ENCODE measurements around the gene NPW.

The NPW gene

DNA sequence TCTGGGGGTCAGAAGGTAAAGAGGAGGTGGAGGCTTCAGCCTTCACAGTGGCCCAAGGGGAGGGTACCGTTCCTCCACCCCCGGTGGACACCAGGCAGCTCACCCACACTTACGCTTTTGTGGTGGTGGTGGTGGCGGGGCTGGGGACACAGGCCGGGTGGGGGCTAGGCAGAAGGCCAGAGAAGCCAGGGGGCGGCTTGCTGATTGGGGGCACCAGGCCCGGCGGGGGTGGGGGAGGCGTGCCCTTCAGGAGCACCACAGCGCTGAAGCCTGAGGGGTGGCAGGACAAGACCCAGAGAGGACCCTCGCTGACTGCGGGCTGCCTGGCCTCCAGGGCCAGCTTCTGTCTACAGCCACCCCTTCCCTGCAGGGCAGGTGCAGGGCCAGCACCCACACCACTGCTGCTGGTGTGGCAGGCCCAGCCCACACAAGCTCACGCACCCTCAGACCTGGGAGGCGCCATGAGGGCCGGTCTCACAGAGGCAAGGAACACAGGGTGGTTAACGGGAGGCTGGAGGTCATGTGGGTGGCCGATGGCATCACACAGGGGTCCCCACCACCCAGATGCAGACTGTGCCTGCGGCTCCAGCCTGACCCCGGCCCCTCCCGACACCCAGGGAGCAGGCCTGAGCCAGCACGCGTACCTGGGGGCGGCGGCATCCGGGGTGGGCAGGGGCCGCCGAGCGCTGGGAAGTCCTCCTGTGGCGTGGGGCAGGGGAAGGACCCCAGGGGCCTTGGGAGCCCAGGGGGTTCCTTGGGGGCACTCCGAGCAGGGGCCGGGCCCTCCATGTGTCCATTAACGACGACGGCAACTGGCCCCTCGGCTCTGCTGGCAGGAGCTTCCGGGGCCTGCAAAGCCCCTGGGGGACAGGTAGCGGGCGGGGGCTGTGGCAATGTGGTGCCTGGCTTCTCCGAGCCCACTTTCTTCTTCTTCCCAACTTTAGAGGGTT is 20.5 kb upstream of the NPW start:
- peaks cover 80% of the 10 kb centered on the region for H3K36me3 ChIP-seq (ENCODE audit: control insufficient read depth, low read length)
- H3K27me3 ChIP-seq (ENCODE audit: control insufficient read depth, low read length) = no peaks in the 10 kb centered on the region
- no peak overlapping the region for H3K4me3 ChIP-seq (ENCODE audit: low read length)
- no peak overlapping the region for H3K27ac ChIP-seq (ENCODE audit: low read depth, low read length)
- H3K9me3 ChIP-seq (ENCODE audit: control insufficient read depth, insufficient read depth, low read length) = no peaks in the 10 kb centered on the region
- H3K79me2 ChIP-seq (ENCODE audit: control insufficient read depth, low read length) = peaks cover 27% of the 10 kb centered on the region
- TF ChIP-seq EZH2phosphoT487 (IDR thresholded peaks at IDR 0.05; ENCODE audit: borderline replicate concordance, low read length) = no peak
- TF ChIP-seq, protein P1, sequence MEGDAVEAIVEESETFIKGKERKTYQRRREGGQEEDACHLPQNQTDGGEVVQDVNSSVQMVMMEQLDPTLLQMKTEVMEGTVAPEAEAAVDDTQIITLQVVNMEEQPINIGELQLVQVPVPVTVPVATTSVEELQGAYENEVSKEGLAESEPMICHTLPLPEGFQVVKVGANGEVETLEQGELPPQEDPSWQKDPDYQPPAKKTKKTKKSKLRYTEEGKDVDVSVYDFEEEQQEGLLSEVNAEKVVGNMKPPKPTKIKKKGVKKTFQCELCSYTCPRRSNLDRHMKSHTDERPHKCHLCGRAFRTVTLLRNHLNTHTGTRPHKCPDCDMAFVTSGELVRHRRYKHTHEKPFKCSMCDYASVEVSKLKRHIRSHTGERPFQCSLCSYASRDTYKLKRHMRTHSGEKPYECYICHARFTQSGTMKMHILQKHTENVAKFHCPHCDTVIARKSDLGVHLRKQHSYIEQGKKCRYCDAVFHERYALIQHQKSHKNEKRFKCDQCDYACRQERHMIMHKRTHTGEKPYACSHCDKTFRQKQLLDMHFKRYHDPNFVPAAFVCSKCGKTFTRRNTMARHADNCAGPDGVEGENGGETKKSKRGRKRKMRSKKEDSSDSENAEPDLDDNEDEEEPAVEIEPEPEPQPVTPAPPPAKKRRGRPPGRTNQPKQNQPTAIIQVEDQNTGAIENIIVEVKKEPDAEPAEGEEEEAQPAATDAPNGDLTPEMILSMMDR (IDR thresholded peaks at IDR 0.05; ENCODE audit: low read depth, low read length, poor library complexity, severe bottlenecking) = no peak
- peaks cover 10% of the 10 kb centered on the region for H4K20me1 ChIP-seq (ENCODE audit: control insufficient read depth, insufficient read depth, low read depth, low read length)
- H3K4me1 ChIP-seq (ENCODE audit: control insufficient read depth, low read length) = peaks cover 6% of the 10 kb centered on the region
- no peaks in the 10 kb centered on the region for H3K9me2 ChIP-seq (replicated peaks; ENCODE audit: control insufficient read depth, low read length)
- peaks cover 17% of the 10 kb centered on the region for H3F3A ChIP-seq (ENCODE audit: control insufficient read depth, insufficient read depth)
- H3K4me2 ChIP-seq (ENCODE audit: low read length) = no peak overlapping the region

GRCh38 chr16:1999866-2000514 is 19.6 kb upstream of the NPW start:
- no peaks in the 10 kb centered on the region for H3K27me3 ChIP-seq (ENCODE audit: control insufficient read depth, low read length)
- peaks cover 36% of the 10 kb centered on the region for H3K79me2 ChIP-seq (ENCODE audit: control insufficient read depth, low read length)
- no peak overlapping the region for H3K4me3 ChIP-seq (ENCODE audit: low read length)
- peaks cover 87% of the 10 kb centered on the region for H3K36me3 ChIP-seq (ENCODE audit: control insufficient read depth, low read length)
- no peak overlapping the region for H3K4me2 ChIP-seq (ENCODE audit: low read length)
- H3K9me3 ChIP-seq (ENCODE audit: control insufficient read depth, insufficient read depth, low read length) = no peaks in the 10 kb centered on the region
- peaks cover 15% of the 10 kb centered on the region for H3F3A ChIP-seq (ENCODE audit: control insufficient read depth, insufficient read depth)
- TF ChIP-seq EZH2phosphoT487 (IDR thresholded peaks at IDR 0.05; ENCODE audit: borderline replicate concordance, low read length) = no peak
- no peaks in the 10 kb centered on the region for H3K9me2 ChIP-seq (replicated peaks; ENCODE audit: control insufficient read depth, low read length)
- no peak overlapping the region for H3K27ac ChIP-seq (ENCODE audit: low read depth, low read length)
- H4K20me1 ChIP-seq (ENCODE audit: control insufficient read depth, insufficient read depth, low read depth, low read length) = peaks cover 10% of the 10 kb centered on the region
- H3K4me1 ChIP-seq (ENCODE audit: control insufficient read depth, low read length) = peaks cover 10% of the 10 kb centered on the region

GRCh38 chr16:2001035-2001434 is 18.6 kb upstream of the NPW start:
- Histone ChIP-seq H3K79me2 (ENCODE audit: control insufficient read depth, low read length) (peaks cover 46% of the 10 kb centered on the region), H3K9me2 (replicated peaks; ENCODE audit: control insufficient read depth, low read length) (no peaks in the 10 kb centered on the region), H3F3A (ENCODE audit: control insufficient read depth, insufficient read depth) (peaks cover 5% of the 10 kb centered on the region), H3K4me2 (ENCODE audit: low read length) (no peak overlapping the region), H3K27me3 (ENCODE audit: control insufficient read depth, low read length) (no peaks in the 10 kb centered on the region), H3K4me3 (ENCODE audit: low read length) (no peak overlapping the region), H3K36me3 (ENCODE audit: control insufficient read depth, low read length) (peaks cover 88% of the 10 kb centered on the region), H3K9me3 (ENCODE audit: control insufficient read depth, insufficient read depth, low read length) (no peaks in the 10 kb centered on the region), H3K4me1 (ENCODE audit: control insufficient read depth, low read length) (peaks cover 18% of the 10 kb centered on the region), H4K20me1 (ENCODE audit: control insufficient read depth, insufficient read depth, low read depth, low read length) (peaks cover 12% of the 10 kb centered on the region), H3K27ac (ENCODE audit: low read depth, low read length) (no peak overlapping the region)
- TF ChIP-seq, protein P1 (IDR thresholded peaks at IDR 0.05; ENCODE audit: low read depth, low read length, poor library complexity, severe bottlenecking) = no peak
- no peak for TF ChIP-seq EZH2phosphoT487 (IDR thresholded peaks at IDR 0.05; ENCODE audit: borderline replicate concordance, low read length)

All from DOHH2 (cell line).